ENCODE results near the gene ADAM15. TPM values are rescaled to one million over a fixed set of nuclear protein-coding genes. Genes with fewer than 3 reads are reported as not detected.

ADAM15 gene
- total RNA-seq, 2 donors from 2014 or later: 101 to 228 TPM

DNA sequence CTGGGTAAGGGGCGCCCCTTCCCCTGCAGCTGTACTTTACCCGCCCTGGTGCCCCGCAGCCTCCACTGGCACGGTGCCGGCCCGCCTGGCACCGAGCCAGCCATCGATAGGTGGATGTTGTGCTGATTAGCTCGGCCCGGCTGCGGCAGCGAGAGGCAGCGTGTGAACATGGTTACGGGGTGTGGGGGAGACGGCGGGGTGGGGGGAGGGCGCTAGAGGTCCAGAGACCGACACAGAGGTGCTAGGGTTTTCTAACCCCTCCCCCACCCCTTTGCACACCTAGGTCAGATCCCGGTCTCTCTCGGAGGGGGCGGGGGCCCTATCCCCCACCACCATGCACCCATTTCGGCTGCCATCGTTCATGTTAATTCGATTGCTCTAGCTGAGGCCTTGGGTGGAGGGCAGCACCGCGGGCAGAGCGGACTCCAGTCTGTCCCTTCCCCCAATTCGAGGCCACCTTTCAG lies 19.1 kb downstream of the ADAM15 start:
- DNase-seq: no peak
- H3K9ac ChIP-seq (ENCODE audit: low read depth in 2 of 2, low read length in 2 of 2): peak overlapping the region; percentile 54 to 61
- no peak overlapping the region for H3K4me3 ChIP-seq
- H3K36me3 ChIP-seq: no peaks in the 10 kb centered on the region
- no peaks in the 10 kb centered on the region for H3K27me3 ChIP-seq
- TF ChIP-seq, protein P1, sequence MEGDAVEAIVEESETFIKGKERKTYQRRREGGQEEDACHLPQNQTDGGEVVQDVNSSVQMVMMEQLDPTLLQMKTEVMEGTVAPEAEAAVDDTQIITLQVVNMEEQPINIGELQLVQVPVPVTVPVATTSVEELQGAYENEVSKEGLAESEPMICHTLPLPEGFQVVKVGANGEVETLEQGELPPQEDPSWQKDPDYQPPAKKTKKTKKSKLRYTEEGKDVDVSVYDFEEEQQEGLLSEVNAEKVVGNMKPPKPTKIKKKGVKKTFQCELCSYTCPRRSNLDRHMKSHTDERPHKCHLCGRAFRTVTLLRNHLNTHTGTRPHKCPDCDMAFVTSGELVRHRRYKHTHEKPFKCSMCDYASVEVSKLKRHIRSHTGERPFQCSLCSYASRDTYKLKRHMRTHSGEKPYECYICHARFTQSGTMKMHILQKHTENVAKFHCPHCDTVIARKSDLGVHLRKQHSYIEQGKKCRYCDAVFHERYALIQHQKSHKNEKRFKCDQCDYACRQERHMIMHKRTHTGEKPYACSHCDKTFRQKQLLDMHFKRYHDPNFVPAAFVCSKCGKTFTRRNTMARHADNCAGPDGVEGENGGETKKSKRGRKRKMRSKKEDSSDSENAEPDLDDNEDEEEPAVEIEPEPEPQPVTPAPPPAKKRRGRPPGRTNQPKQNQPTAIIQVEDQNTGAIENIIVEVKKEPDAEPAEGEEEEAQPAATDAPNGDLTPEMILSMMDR (IDR thresholded peaks at IDR 0.05): no peak
- no peak overlapping the region for H3K27ac ChIP-seq
- no peaks in the 10 kb centered on the region for H3K4me1 ChIP-seq
- no peaks in the 10 kb centered on the region for H3K9me3 ChIP-seq
- intact Hi-C loops (cut with DNase I): no loop called here

DNA sequence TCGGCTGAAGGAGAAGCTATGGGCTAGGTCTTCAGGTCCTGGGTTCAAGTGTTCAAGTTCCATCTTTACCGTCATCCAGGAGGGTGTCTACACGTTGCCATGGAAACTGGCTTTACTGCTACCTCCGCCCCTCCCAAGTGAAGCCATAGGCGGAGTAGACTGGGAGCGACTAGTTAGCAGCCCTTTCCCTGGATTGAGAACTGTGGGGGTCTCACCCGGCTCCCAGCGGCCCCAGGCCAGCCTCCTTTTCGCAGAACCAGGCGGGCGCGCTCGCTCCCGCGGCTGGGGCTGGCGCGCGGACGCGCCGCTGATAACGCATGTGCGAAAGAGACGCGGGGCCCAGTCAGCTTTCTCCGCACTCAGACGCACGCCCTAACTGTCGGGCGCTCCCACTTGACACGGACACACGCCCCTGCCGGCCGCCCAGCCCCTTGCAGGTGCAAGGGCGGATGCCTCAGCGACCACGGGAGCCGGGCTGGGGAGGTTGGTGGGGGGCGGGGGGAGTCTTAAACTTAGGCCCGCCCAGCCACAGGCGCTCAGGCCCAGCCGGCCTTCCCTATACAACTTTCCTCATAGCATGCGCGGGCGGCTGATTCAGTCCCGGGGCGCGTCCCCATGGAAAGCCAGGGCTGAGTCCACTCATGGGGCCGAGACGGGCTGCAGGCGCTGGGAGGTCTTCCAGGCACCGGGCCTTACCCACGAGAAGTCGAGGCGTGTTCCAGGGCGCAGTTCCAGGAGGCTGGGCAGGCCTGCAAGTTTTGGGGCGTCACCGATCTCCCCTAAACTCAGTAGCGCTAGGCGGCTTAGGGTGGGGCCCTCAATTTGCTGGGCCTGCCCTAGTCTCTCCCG lies 19.8 kb downstream of the ADAM15 start:
- peak overlapping the region; percentile 56 for H3K27ac ChIP-seq
- no peaks in the 10 kb centered on the region for H3K4me1 ChIP-seq
- TF ChIP-seq, protein P1 (IDR thresholded peaks at IDR 0.05): peak; percentile 30

DNA sequence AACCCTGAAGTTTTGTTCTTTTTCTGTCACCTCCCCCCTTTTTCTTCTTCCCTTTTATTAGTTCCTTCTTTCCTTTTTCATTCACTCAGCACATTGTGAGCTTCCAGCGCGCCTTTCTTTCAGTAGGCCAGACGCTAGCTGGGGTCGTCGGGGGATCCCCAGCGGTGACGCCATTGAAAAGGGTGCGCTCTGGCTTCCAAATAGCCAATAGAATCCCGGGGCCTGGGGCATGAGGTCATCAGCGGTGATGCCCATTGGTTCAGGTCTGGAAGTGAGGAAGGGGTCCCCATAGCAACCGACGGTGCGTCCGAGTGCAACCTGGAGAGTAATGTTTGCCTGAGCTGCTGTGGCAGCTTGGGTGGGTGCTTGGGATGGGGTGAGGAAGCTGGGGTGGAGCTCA lies 20.6 kb downstream of the ADAM15 start:
- H3K27me3 ChIP-seq: no peaks in the 10 kb centered on the region
- no peaks in the 10 kb centered on the region for H3K36me3 ChIP-seq
- H3K4me1 ChIP-seq: no peaks in the 10 kb centered on the region
- DNase-seq: no peak
- H3K9ac ChIP-seq (ENCODE audit: low read depth in 2 of 2, low read length in 2 of 2): no peak overlapping the region
- H3K27ac ChIP-seq: no peak overlapping the region
- no peaks in the 10 kb centered on the region for H3K9me3 ChIP-seq
- TF ChIP-seq, protein P1 (IDR thresholded peaks at IDR 0.05): no peak
- H3K4me3 ChIP-seq: no peak overlapping the region
- intact Hi-C loops (cut with DNase I): no loop called here

More for the DNA sequence above, 19.8 kb downstream of the ADAM15 start:
- intact Hi-C loops (cut with DNase I): no loop called here
- Histone ChIP-seq H3K27me3 (no peaks in the 10 kb centered on the region), H3K4me3 (peak overlapping the region; percentile 34), H3K9me3 (no peaks in the 10 kb centered on the region), H3K9ac (ENCODE audit: low read depth in 2 of 2, low read length in 2 of 2) (peak overlapping the region; percentile 54 to 61), H3K36me3 (no peaks in the 10 kb centered on the region)
- DNase-seq: peak; percentile 84

DNA sequence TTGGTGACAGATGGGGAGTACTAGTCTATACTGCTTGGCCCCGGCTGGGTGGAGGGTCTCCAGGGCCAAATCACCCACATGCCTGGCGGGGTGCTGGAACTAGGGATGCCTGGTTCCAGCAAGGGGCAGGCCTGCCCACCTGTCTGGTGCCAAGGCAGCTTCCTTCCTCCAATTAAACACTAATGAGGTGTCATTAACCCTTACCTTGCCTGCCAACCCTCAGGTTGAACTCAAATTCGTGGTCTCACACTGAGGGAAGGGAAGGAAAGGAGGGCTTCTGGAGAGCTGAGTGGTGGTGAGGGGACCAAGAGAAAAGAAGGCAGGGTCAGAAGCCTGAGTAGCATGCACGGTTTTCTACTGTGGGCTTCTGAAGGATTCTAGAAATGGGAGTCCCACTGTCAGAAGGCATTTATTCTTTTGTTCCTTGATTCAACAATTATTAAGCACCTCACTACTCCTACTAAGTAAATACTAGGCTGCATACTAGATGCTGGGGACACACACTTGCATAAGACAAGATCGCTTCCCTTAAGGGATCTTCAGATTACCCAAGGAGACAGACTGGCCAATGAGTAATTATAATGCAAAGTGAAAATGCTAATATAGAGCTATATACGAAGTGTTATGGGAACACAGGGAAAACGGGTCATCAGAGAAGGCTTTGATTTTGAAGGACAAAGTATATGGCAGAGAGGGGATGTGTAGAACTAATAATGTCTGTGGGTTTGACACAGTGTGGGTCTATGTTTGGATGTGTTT lies 21.6 kb downstream of the ADAM15 start:
- no peak overlapping the region for H3K27ac ChIP-seq
- no peak overlapping the region for H3K4me3 ChIP-seq
- intact Hi-C loops (cut with DNase I): no loop called here
- H3K9me3 ChIP-seq: no peaks in the 10 kb centered on the region
- no peaks in the 10 kb centered on the region for H3K4me1 ChIP-seq
- TF ChIP-seq, protein P1 (IDR thresholded peaks at IDR 0.05): no peak
- no peaks in the 10 kb centered on the region for H3K27me3 ChIP-seq
- no peak for DNase-seq
- no peak overlapping the region for H3K9ac ChIP-seq (ENCODE audit: low read depth in 2 of 2, low read length in 2 of 2)
- H3K36me3 ChIP-seq: no peaks in the 10 kb centered on the region

DNA sequence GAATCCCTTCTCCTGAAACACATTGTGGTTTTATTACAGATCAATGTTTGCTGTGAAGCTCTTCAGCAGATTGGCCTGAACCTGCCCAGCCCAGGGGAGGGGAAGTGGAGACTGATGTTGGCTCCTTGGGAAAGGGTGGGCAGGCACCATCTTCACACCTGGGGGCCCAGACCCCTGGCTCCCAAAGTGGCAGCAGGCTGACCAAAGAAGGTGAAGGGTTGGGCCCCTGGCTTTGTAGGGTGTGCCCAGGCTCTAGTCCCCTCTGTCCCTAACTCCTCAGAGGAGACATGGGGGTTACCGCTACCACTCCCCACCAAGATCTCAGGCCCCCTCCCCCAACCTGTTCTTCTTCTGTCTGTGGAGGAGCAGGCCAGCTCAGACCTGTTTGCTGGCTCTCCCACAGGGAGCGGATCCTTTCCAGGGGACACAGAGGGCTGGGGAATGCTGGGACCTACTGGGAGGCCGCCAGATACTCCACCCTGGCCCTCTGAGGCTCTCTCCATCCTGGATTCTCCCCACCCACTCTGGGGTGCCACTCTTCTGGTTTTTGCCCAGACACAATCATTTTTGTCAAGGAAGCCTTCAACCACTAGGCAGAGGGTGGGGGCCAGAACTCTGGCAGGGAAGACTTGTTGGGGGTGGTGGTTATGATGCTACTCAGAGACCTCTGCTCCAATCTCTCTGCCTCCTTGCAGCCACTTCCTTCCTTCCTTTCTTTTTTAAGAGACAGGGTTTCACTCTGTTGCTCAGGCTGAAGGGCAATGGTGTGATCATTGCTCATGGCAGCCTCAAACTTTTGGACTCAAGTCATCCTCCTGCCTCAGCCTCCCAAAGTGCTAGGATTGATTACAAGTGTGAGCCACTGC lies 22.5 kb downstream of the ADAM15 start:
- Histone ChIP-seq H3K4me1 (peaks cover 4% of the 10 kb centered on the region), H3K36me3 (no peaks in the 10 kb centered on the region), H3K4me3 (no peak overlapping the region), H3K9ac (ENCODE audit: low read depth in 2 of 2, low read length in 2 of 2) (no peak overlapping the region), H3K27me3 (no peaks in the 10 kb centered on the region), H3K27ac (no peak overlapping the region), H3K9me3 (no peaks in the 10 kb centered on the region)
- intact Hi-C loops (cut with DNase I): no loop called here
- TF ChIP-seq, protein P1 (IDR thresholded peaks at IDR 0.05): no peak
- DNase-seq: no peak
